Adrenal gland (tissue), 12 donors: ENCODE data around the gene PGAM5. TPM values are rescaled to one million over a fixed set of nuclear protein-coding genes. Genes with fewer than 3 reads are reported as not detected.

Source experiments
- DNase-seq, 7 donors: peaks; one replicate each; pipeline ENCODE4 v3.0.0-alpha.2; 2019 to 2020
- H3K27ac ChIP-seq, 5 donors: fragments of 200-600 bp; sonication (generic) in 4 of 5; 1 replicate in 3 of 5; 2 replicates in 2 of 5; pipeline versions ENCODE4 v1.5.1 to v1.8.0; 2016 to 2020; ENCODE audit warnings: mild to moderate bottlenecking in 1 of 5
- H3K27me3 ChIP-seq: fragments of 200-600 bp; 2 replicates; pipeline ENCODE4 v1.8.0; 2021
- H3K36me3 ChIP-seq, 2 donors: fragments of 200-600 bp; replicated peaks in 1 of 2; 1 replicate in 1 of 2; 2 replicates in 1 of 2; pipeline versions ENCODE4 v1.5.1 to v1.8.0; 2018 to 2022
- H3K4me1 ChIP-seq, 2 donors: fragments of 200-600 bp; replicated peaks in 1 of 2; 1 replicate in 1 of 2; 2 replicates in 1 of 2; pipeline versions ENCODE4 v1.5.1 to v1.8.0; 2018 to 2021
- H3K4me3 ChIP-seq, 4 donors: fragments of 200-600 bp; sonication (generic) in 3 of 4; one replicate each; pipeline ENCODE4 v1.5.1; 2016 to 2018
- H3K9me3 ChIP-seq, 3 donors: fragments of 200-600 bp; sonication (generic) in 1 of 3; replicated peaks in 1 of 3; 1 replicate in 2 of 3; 2 replicates in 1 of 3; pipeline versions ENCODE4 v1.5.1 to v1.8.0; 2016 to 2021
- CTCF ChIP-seq, 6 experiments: fragments of 450-650 bp in 4 of 6; fragments of 200-600 bp in 2 of 6; sonication (generic) in 1 of 6; IDR thresholded peaks; 1 replicate in 5 of 6; 2 replicates in 1 of 6; pipeline versions ENCODE4 v1.5.1 to v1.8.0; 2016 to 2021; ENCODE audit warnings: antibody characterized with exemption in 6 of 6, mild to moderate bottlenecking in 2 of 6, moderate library complexity in 1 of 6
- POLR2A ChIP-seq, 2 donors: fragments of 450-650 bp; IDR thresholded peaks; one replicate each; pipeline ENCODE4 v1.6.1; 2017; ENCODE audit warnings: antibody characterized with exemption in 2 of 2, mild to moderate bottlenecking in 2 of 2, moderate library complexity in 1 of 2
- WGBS, 4 donors: extraction: QIAGEN DNeasy Blood & Tissue Kit in 2 of 4; methylation state at CpG; one replicate each; pipeline versions ENCODE4 v1.1.5 to v1.1.7; 2013 to 2017; 5-methylcytosine and 5-hydroxymethylcytosine counted together
- intact Hi-C, 2 donors: fragments of 100-400 bp; cut with DNase I; formaldehyde crosslinking; loops; one replicate each; pipeline versions ENCODE4 v1.14.1 to v1.15.0; 2022 to 2023
- polyA plus RNA-seq, 3 donors: library from polyadenylated mRNA; stranded (reverse); fragments of 200-250 nt in 2 of 3; fragments of 350-450 nt in 1 of 3; fragmentation: Illumina TruSeq in 1 of 3; extraction: RNeasy Lipid Tissue Mini Kit (QIAGEN cat#74804) in 1 of 3; gene quantifications; one replicate each; pipeline ENCODE4 v1.2.3, GENCODE V29; 2013 to 2014
- small RNA-seq, 2 donors: library from RNA; depleted of rRNA; stranded (forward); fragments of <200 nt; gene quantifications; one replicate each; pipeline ENCODE3, GENCODE V24; 2016
- total RNA-seq, 9 donors: library from RNA; depleted of rRNA in 4 of 9; stranded (reverse); fragments of >200 nt in 4 of 9; fragments of 120-200 nt in 1 of 9; fragmentation: NEBNext Ultra II Directional in 1 of 9; extraction: Animal tissue kit (Norgen Biotek cat#: 25700) in 1 of 9; gene quantifications; one replicate each; pipeline versions ENCODE4 v1.1.0 to v1.2.4, GENCODE V29; 2013 to 2023
- donor health status: healthy with polysubstance abuse.
- donor health status: Bipolar disorder and iron deficiency.
- donor health status: DM: yes; HTN: yes; CAD: no.
- donor health status: DM: no; HTN: no; CAD: no.
- donor health status: DM: no; HTN: no; CAD: no.
- donor health status: DM: yes; HTN: yes; CAD: no.

Gene PGAM5
- total and polyA plus RNA-seq, 12 donors: 12.7 to 53.6 (median 33.2) TPM

GRCh38 chr12:132771126-132771838 lies 60.6 kb downstream of the PGAM5 start:
- Histone ChIP-seq H3K36me3 (peaks cover 0 to 54% of the 10 kb centered on the region in 2 donors), H3K27ac (no peak overlapping the region), H3K27me3 (no peaks in the 10 kb centered on the region), H3K4me1 (peaks cover 8% of the 10 kb centered on the region in 2 donors), H3K9me3 (no peaks in the 10 kb centered on the region), H3K4me3 (no peak overlapping the region)
- no peak for DNase-seq
- 87 to 91% (median 88%) methylated on average over 10 to 15 of the region's 15 CpGs for WGBS, 4 donors
- intact Hi-C loops: no loop called here
- TF ChIP-seq POLR2A (IDR thresholded peaks at IDR 0.05) (no peak), CTCF (IDR thresholded peaks at IDR 0.05) (no peak)

Small RNA genes within 50 kb of the gene (small RNA-seq; reads per million reads assigned to genes)
- 0 to 0.08 reads per million in 2 donors for gene RNA5SP379

Other genes starting within 250 kb of the PGAM5 start
- 10 to 100 TPM in 8 of 9 donors, 1 to 10 TPM in 1; 5.3 to 63.8 (median 20.4) TPM for gene FBRSL1, start 220.7 kb upstream of the PGAM5 start, total RNA-seq
- 10 to 100 TPM; 10.9 to 62.3 (median 41.9) TPM for gene FBRSL1, start 220.7 kb upstream of the PGAM5 start, polyA plus RNA-seq
- 1 to 10 TPM in 3 of 9 donors, under 1 TPM in 2, not detected in 4; 0.22 to 1.4 (median 1.3) TPM for gene LRCOL1, start 100.3 kb upstream of the PGAM5 start, total RNA-seq
- gene LRCOL1, start 100.3 kb upstream of the PGAM5 start, polyA plus RNA-seq: 1 to 10 TPM in 1 of 3 donors, under 1 TPM in 1, not detected in 1; 0.88 to 1.2 TPM
- under 1 TPM in 1 of 9 donors, not detected in 8; 0.11 TPM for gene P2RX2, start 92.1 kb upstream of the PGAM5 start, total RNA-seq
- 1 to 10 TPM in 1 of 3 donors, under 1 TPM in 1, not detected in 1; 0.44 to 1.9 TPM for gene P2RX2, start 92.1 kb upstream of the PGAM5 start, polyA plus RNA-seq
- 10 to 100 TPM in 6 of 9 donors, 1 to 10 TPM in 3; 4.7 to 28.6 (median 15.2) TPM for gene POLE, start 23.5 kb upstream of the PGAM5 start, total RNA-seq
- 10 to 100 TPM in 2 of 3 donors, 1 to 10 TPM in 1; 4.0 to 43.2 (median 29.9) TPM for gene POLE, start 23.5 kb upstream of the PGAM5 start, polyA plus RNA-seq
- 10 to 100 TPM; 12.6 to 51.7 (median 23.5) TPM for gene PXMP2, start 23.3 kb upstream of the PGAM5 start, total RNA-seq
- gene PXMP2, start 23.3 kb upstream of the PGAM5 start, polyA plus RNA-seq: 1 to 10 TPM; 8.2 to 9.0 (median 8.6) TPM
- gene ANKLE2, start 51.0 kb downstream of the PGAM5 start, total RNA-seq: 10 to 100 TPM; 43.6 to 76.1 (median 60.9) TPM
- 10 to 100 TPM; 53.3 to 70.5 (median 56.6) TPM for gene ANKLE2, start 51.0 kb downstream of the PGAM5 start, polyA plus RNA-seq
- gene GOLGA3, start 118.0 kb downstream of the PGAM5 start, total RNA-seq: 10 to 100 TPM; 34.0 to 83.5 (median 55.7) TPM
- 10 to 100 TPM; 11.7 to 30.1 (median 20.3) TPM for gene GOLGA3, start 118.0 kb downstream of the PGAM5 start, polyA plus RNA-seq
- gene CHFR, start 176.8 kb downstream of the PGAM5 start, total RNA-seq: 10 to 100 TPM; 14.9 to 37.6 (median 26.5) TPM
- 10 to 100 TPM; 17.8 to 54.4 (median 41.8) TPM for gene CHFR, start 176.8 kb downstream of the PGAM5 start, polyA plus RNA-seq
- 10 to 100 TPM in 4 of 9 donors, 1 to 10 TPM in 5; 3.7 to 16.3 (median 9.0) TPM for gene ZNF605, start 245.5 kb downstream of the PGAM5 start, total RNA-seq
- gene ZNF605, start 245.5 kb downstream of the PGAM5 start, polyA plus RNA-seq: 10 to 100 TPM in 1 of 3 donors, 1 to 10 TPM in 2; 2.7 to 12.8 (median 6.3) TPM